Measurements from ENCODE around the gene CAPN1. TPM values are rescaled to one million over a fixed set of nuclear protein-coding genes. Genes with fewer than 3 reads are reported as not detected.
A peak's percentile ranks its signal among the peaks of the same experiment; 100 is the strongest.

CAPN1 gene
- total RNA-seq, 1 donor from 2014 or later: 239 TPM

- no peak overlapping the region for H3K27ac Mint-ChIP-seq
- no peaks in the 10 kb centered on the region for H3K9me3 Mint-ChIP-seq (ENCODE audit: low read depth)
- DNase-seq (ENCODE audit: low spot score, unreplicated experiment): no peak
- H3K4me3 Mint-ChIP-seq (ENCODE audit: low read depth): no peak overlapping the region
- peaks cover 9% of the 10 kb centered on the region for H3K4me1 Mint-ChIP-seq (ENCODE audit: low read depth)
- no peaks in the 10 kb centered on the region for H3K27me3 Mint-ChIP-seq
- H3K36me3 Mint-ChIP-seq (ENCODE audit: insufficient read depth): peaks cover 6% of the 10 kb centered on the region
- no peak for TF ChIP-seq CTCF (IDR thresholded peaks at IDR 0.05; ENCODE audit: unreplicated experiment)
These were observed 39.3 kb downstream of the CAPN1 start for GRCh38 chr11:65221026-65221425.

- Mint-ChIP-seq H3K4me3 (ENCODE audit: low read depth) (no peak overlapping the region), H3K9me3 (ENCODE audit: low read depth) (no peaks in the 10 kb centered on the region), H3K4me1 (ENCODE audit: low read depth) (peaks cover 9% of the 10 kb centered on the region), H3K36me3 (ENCODE audit: insufficient read depth) (peaks cover 6% of the 10 kb centered on the region), H3K27ac (no peak overlapping the region), H3K27me3 (peaks cover 4% of the 10 kb centered on the region)
- no peak for TF ChIP-seq CTCF (IDR thresholded peaks at IDR 0.05; ENCODE audit: unreplicated experiment)
- no peak for DNase-seq (ENCODE audit: low spot score, unreplicated experiment)
These were observed 41.3 kb downstream of the CAPN1 start for GRCh38 chr11:65223011-65223410.

GRCh38 chr11:65224930-65225278 is 43.2 kb downstream of the CAPN1 start:
- DNase-seq (ENCODE audit: low spot score, unreplicated experiment): no peak
- Mint-ChIP-seq H3K27me3 (peaks cover 4% of the 10 kb centered on the region), H3K4me1 (ENCODE audit: low read depth) (peaks cover 4% of the 10 kb centered on the region), H3K36me3 (ENCODE audit: insufficient read depth) (peaks cover 9% of the 10 kb centered on the region), H3K27ac (no peak overlapping the region), H3K9me3 (ENCODE audit: low read depth) (no peaks in the 10 kb centered on the region), H3K4me3 (ENCODE audit: low read depth) (no peak overlapping the region)
- TF ChIP-seq CTCF (IDR thresholded peaks at IDR 0.05; ENCODE audit: unreplicated experiment): no peak

- H3K27ac Mint-ChIP-seq: no peak overlapping the region
- peak; percentile 52 for TF ChIP-seq CTCF (IDR thresholded peaks at IDR 0.05; ENCODE audit: unreplicated experiment)
These were observed 43.8 kb downstream of the CAPN1 start for GRCh38 chr11:65225279-65226102.

GRCh38 chr11:65226103-65226442 is 44.3 kb downstream of the CAPN1 start:
- TF ChIP-seq CTCF (IDR thresholded peaks at IDR 0.05; ENCODE audit: unreplicated experiment): no peak
- no peak for DNase-seq (ENCODE audit: low spot score, unreplicated experiment)
- H3K4me1 Mint-ChIP-seq (ENCODE audit: low read depth): peaks cover 4% of the 10 kb centered on the region
- H3K27me3 Mint-ChIP-seq: peaks cover 4% of the 10 kb centered on the region
- H3K36me3 Mint-ChIP-seq (ENCODE audit: insufficient read depth): peaks cover 11% of the 10 kb centered on the region
- peak overlapping the region; percentile 65 for H3K4me3 Mint-ChIP-seq (ENCODE audit: low read depth)
- H3K9me3 Mint-ChIP-seq (ENCODE audit: low read depth): no peaks in the 10 kb centered on the region
- H3K27ac Mint-ChIP-seq: no peak overlapping the region

More at GRCh38 chr11:65225279-65226102, 43.8 kb downstream of the CAPN1 start:
- peaks cover 4% of the 10 kb centered on the region for H3K4me1 Mint-ChIP-seq (ENCODE audit: low read depth)
- peaks cover 11% of the 10 kb centered on the region for H3K36me3 Mint-ChIP-seq (ENCODE audit: insufficient read depth)
- H3K4me3 Mint-ChIP-seq (ENCODE audit: low read depth): peak overlapping the region; percentile 65
- no peak for DNase-seq (ENCODE audit: low spot score, unreplicated experiment)
- no peaks in the 10 kb centered on the region for H3K9me3 Mint-ChIP-seq (ENCODE audit: low read depth)
- peaks cover 4% of the 10 kb centered on the region for H3K27me3 Mint-ChIP-seq

All from progenitor cell of endocrine pancreas (in vitro differentiated cells).